A549 (cell line): ENCODE results near the gene OR52E8. TPM values are rescaled to one million over a fixed set of nuclear protein-coding genes. Genes with fewer than 3 reads are reported as not detected.
A peak's percentile ranks its signal among the peaks of the same experiment; 100 is the strongest.

ENCODE experiments used
- ATAC-seq, 2 experiments: fragments of 200-7000 bp in 1 of 2; fragments of >200 bp in 1 of 2; cut with Nextera tagmentation in 1 of 2; cut with Tn5 transposase in 1 of 2; 3 replicates each; pipeline versions ENCODE4 v1.8.0 to v1.9.1; 2018 to 2020; ENCODE audit warnings: mild to moderate bottlenecking in 1 of 2, moderate library complexity in 1 of 2
- CTCF ChIA-PET: fragments of 300-600 bp; sonication (Branson Sonifier 250); formaldehyde crosslinking; extraction: SDS; loops from one replicate; lab custom pipeline; 2021; ENCODE audit warnings: antibody characterized with exemption, inconsistent platforms; lab: Yijun Ruan, JAX
- POLR2A ChIA-PET: fragments of 350-600 bp; formaldehyde crosslinking; extraction: SDS; loops from one replicate; lab custom pipeline; 2021; ENCODE audit warnings: antibody characterized with exemption, inconsistent platforms; lab: Yijun Ruan, JAX
- DNase-seq, 2 experiments: peaks; one replicate each; pipeline versions ENCODE4 v3.0.0 to v3.0.0-alpha.2; 2011 to 2016; ENCODE audit warnings: low read depth in 1 of 2, low spot score in 1 of 2
- FAIRE-seq: peaks from 2 replicates; lab custom pipeline; 2011; peaks lifted over from hg19 to GRCh38; lab: Jason Lieb, UNC
- H3K27ac ChIP-seq, 2 experiments: fragments of >200 bp; sonication (Bioruptor Twin); formaldehyde crosslinking; 3 replicates each; pipeline ENCODE4 v1.5.1; 2016 to 2017
- H3K4me1 ChIP-seq: fragments of >200 bp; sonication (Bioruptor Twin); formaldehyde crosslinking; 3 replicates; pipeline ENCODE4 v1.6.1; 2016
- H3K4me2 ChIP-seq: fragments of >200 bp; sonication (Bioruptor Twin); formaldehyde crosslinking; 3 replicates; pipeline ENCODE4 v1.6.1; 2016
- H3K4me3 ChIP-seq: fragments of >200 bp; sonication (Bioruptor Twin); formaldehyde crosslinking; 3 replicates; pipeline ENCODE4 v1.5.1; 2016
- H3K9me3 ChIP-seq: fragments of >200 bp; sonication (Bioruptor Twin); formaldehyde crosslinking; 3 replicates; pipeline ENCODE4 v1.6.1; 2016
- BCL3 ChIP-seq: fragments of >200 bp; sonication (Bioruptor Twin); formaldehyde crosslinking; IDR thresholded peaks from 3 replicates; pipeline ENCODE4 v1.6.1; 2016
- CBX2 ChIP-seq: fragments of 200-600 bp; sonication (generic); IDR thresholded peaks from 2 replicates; pipeline ENCODE4 v1.6.1; 2016; ENCODE audit warnings: low read depth, mild to moderate bottlenecking, borderline replicate concordance
- CEBPB ChIP-seq, 2 experiments: fragments of >200 bp in 1 of 2; sonication (Bioruptor Twin) in 1 of 2; formaldehyde crosslinking in 1 of 2; IDR thresholded peaks; 2 replicates each; pipeline ENCODE4 v1.6.1; 2012 to 2016
- CTCF ChIP-seq: fragments of >200 bp; sonication (Bioruptor Twin); formaldehyde crosslinking; IDR thresholded peaks from 3 replicates; pipeline ENCODE4 v1.5.1; 2016
- E2F6 ChIP-seq: IDR thresholded peaks from 2 replicates; pipeline ENCODE4 v1.6.1; 2012; ENCODE audit warnings: low read depth, borderline replicate concordance
- EHMT2 ChIP-seq: fragments of 200-600 bp; sonication (generic); IDR thresholded peaks from 2 replicates; pipeline ENCODE4 v1.6.1; 2016; ENCODE audit warnings: antibody characterized with exemption, low read depth, mild to moderate bottlenecking, moderate library complexity
- ESRRA ChIP-seq: fragments of 150-350 bp; IDR thresholded peaks from 2 replicates; pipeline ENCODE4 v1.6.1; 2014; ENCODE audit warnings: mild to moderate bottlenecking, low read length, borderline replicate concordance
- HDAC2 ChIP-seq: fragments of 200-600 bp; sonication (generic); IDR thresholded peaks from 2 replicates; pipeline ENCODE4 v1.6.1; 2016
- HOXB13 ChIP-seq: fragments of 250-450 bp; sonication (Bioruptor Pico); IDR thresholded peaks from 2 replicates; pipeline ENCODE4 v1.5.0; 2020; ENCODE audit warnings: low read depth, mild to moderate bottlenecking, moderate library complexity
- JUNB ChIP-seq: fragments of >200 bp; sonication (Bioruptor Twin); formaldehyde crosslinking; IDR thresholded peaks from 2 replicates; pipeline ENCODE4 v1.6.1; 2016
- KDM1A ChIP-seq: fragments of 200-600 bp; sonication (generic); IDR thresholded peaks from 2 replicates; pipeline ENCODE4 v1.6.1; 2016; ENCODE audit warnings: low read depth, mild to moderate bottlenecking
- KDM5A ChIP-seq: fragments of 200-600 bp; sonication (generic); IDR thresholded peaks from 2 replicates; pipeline ENCODE4 v1.6.1; 2016; ENCODE audit warnings: antibody characterized with exemption, mild to moderate bottlenecking
- MAFK ChIP-seq: fragments of 450-650 bp; IDR thresholded peaks from 2 replicates; pipeline ENCODE4 v1.6.1; 2014; ENCODE audit not compliant: partially characterized antibody
- NFE2L2 ChIP-seq: fragments of 150-350 bp; conservative IDR thresholded peaks from 2 replicates; pipeline ENCODE4 v1.6.1; 2014; ENCODE audit warnings: low read length
- NPAS2 ChIP-seq: fragments of 250-450 bp; sonication (Bioruptor Pico); IDR thresholded peaks from 2 replicates; pipeline ENCODE4 v1.8.0; 2022; ENCODE audit warnings: mild to moderate bottlenecking, moderate library complexity, borderline replicate concordance
- NR3C1 ChIP-seq: fragments of >200 bp; sonication (Bioruptor Twin); formaldehyde crosslinking; IDR thresholded peaks from 3 replicates; pipeline ENCODE4 v1.6.1; 2017
- POLR2A ChIP-seq: IDR thresholded peaks from 2 replicates; pipeline ENCODE4 v1.6.1; 2012; ENCODE audit warnings: mild to moderate bottlenecking, low read length
- RAD21 ChIP-seq, 2 experiments: fragments of >200 bp in 1 of 2; sonication (Bioruptor Twin) in 1 of 2; formaldehyde crosslinking in 1 of 2; IDR thresholded peaks in 1 of 2; conservative IDR thresholded peaks in 1 of 2; 2 replicates in 1 of 2; 3 replicates in 1 of 2; pipeline ENCODE4 v1.6.1; 2012 to 2018; ENCODE audit warnings: inconsistent platforms in 1 of 2
- RARB ChIP-seq: fragments of 250-450 bp; sonication (Bioruptor Pico); IDR thresholded peaks from 2 replicates; pipeline ENCODE4 v1.8.0; 2021; ENCODE audit warnings: mild to moderate bottlenecking, moderate library complexity
- RCOR1 ChIP-seq: fragments of 150-350 bp; IDR thresholded peaks from 2 replicates; pipeline ENCODE4 v1.6.1; 2014; ENCODE audit warnings: antibody characterized with exemption, low read length, low read depth
- RFX5 ChIP-seq: fragments of 450-650 bp; IDR thresholded peaks from 2 replicates; pipeline ENCODE4 v1.7.1; 2014; ENCODE audit warnings: antibody characterized with exemption, mild to moderate bottlenecking, moderate library complexity
- SMC3 ChIP-seq: fragments of >200 bp; sonication (Bioruptor Twin); formaldehyde crosslinking; IDR thresholded peaks from 3 replicates; pipeline ENCODE4 v1.6.1; 2018; ENCODE audit warnings: inconsistent platforms
- SREBF2 ChIP-seq: fragments of 450-650 bp; IDR thresholded peaks from 2 replicates; pipeline ENCODE4 v1.6.1; 2014; ENCODE audit warnings: mild to moderate bottlenecking, moderate library complexity
- ZFP36 ChIP-seq: fragments of 450-650 bp; IDR thresholded peaks from 2 replicates; pipeline ENCODE4 v1.6.1; 2014; ENCODE audit warnings: borderline replicate concordance; ENCODE audit not compliant: partially characterized antibody
- ZNF302 ChIP-seq: fragments of 250-450 bp; sonication (Bioruptor Pico); IDR thresholded peaks from 2 replicates; pipeline ENCODE4 v1.9.0; 2021; ENCODE audit warnings: inconsistent platforms, mild to moderate bottlenecking, moderate library complexity
- ZSCAN20 ChIP-seq: fragments of 250-450 bp; sonication (Bioruptor Pico); IDR thresholded peaks from 2 replicates; pipeline ENCODE4 v1.8.0; 2022; ENCODE audit warnings: mild to moderate bottlenecking, moderate library complexity
- WGBS: methylation state at CpG from one replicate; pipeline ENCODE4 v1.1.6; 2017; ENCODE audit errors: missing lambda C conversion rate; 5-methylcytosine and 5-hydroxymethylcytosine counted together
- polyA plus RNA-seq, 4 experiments: library from polyadenylated mRNA; depleted of rRNA in 3 of 4; stranded (reverse); fragments of >200 nt; fragmentation: RNase III in 1 of 4; extraction: RNeasy Plus Mini Kit Qiagen cat#74134 plus additional on column Dnase treatment in 1 of 4; gene quantifications; 2 replicates in 3 of 4; 3 replicates in 1 of 4; pipeline ENCODE4 v1.2.3, GENCODE V29; 2011 to 2017
- TF ChIP-seq, protein P1 (sequence below): fragments of 450-650 bp; IDR thresholded peaks from 2 replicates; pipeline ENCODE4 v1.6.1; 2014; ENCODE audit warnings: antibody characterized with exemption
- TF ChIP-seq, protein P2 (sequence below): fragments of 250-450 bp; sonication (Bioruptor Pico); IDR thresholded peaks from 2 replicates; pipeline ENCODE4 v1.5.0; 2021; ENCODE audit warnings: mild to moderate bottlenecking, moderate library complexity, borderline replicate concordance

The OR52E8 gene
- polyA plus RNA-seq, 2 of the 4 experiments (the other 2 are of a cell fraction): not detected

GRCh38 chr11:5808500-5809121 lies 48.9 kb downstream of the OR52E8 start, which contains the start of gene OR52N2:
Gene OR52N2 (plus strand): TSS chr11:5808924. CDS start chr11:5820336, 11,412 bp downstream.
- Histone ChIP-seq H3K4me2 (peak within 1 kb of the TSS; percentile 92), H3K9me3 (no peaks in the 10 kb centered on the region), H3K4me3 (peak within 1 kb of the TSS; percentile 45), H3K27ac (peak within 1 kb of the TSS in 1 of 2 experiments; percentile 39; a peak in 3 of 6 replicates), H3K4me1 (no peaks in the 10 kb centered on the region)
- ChIA-PET POLR2A (no interaction called here), CTCF (interaction anchor here (0.9 to 1.3 kb wide), 7 partner anchors 13 to 195 kb away, joined by 3 to 4 read pairs (median 3); partner anchors contain the start of genes OR52N5 and OR56B1)
- no peak for TF ChIP-seq NR3C1
- TF ChIP-seq ZNF302 (CRISPR knock-in tag): no peak
- TF ChIP-seq CTCF: peak; percentile 88
- TF ChIP-seq SMC3: peak; percentile 87
- TF ChIP-seq BCL3: no peak
- TF ChIP-seq EHMT2: no peak
- TF ChIP-seq KDM1A: no peak
- peak; percentile 82; the same call in 1 of the 2 replicates for TF ChIP-seq KDM5A
- no peak for TF ChIP-seq JUNB
- TF ChIP-seq RARB (CRISPR knock-in tag): no peak
- TF ChIP-seq RAD21 (conservative IDR thresholded peaks at IDR 0.05 in 1 of 2, IDR thresholded peaks at IDR 0.05 in 1 of 2): peak; percentile 95 to 96
- FAIRE-seq: peak; percentile 28
- ATAC-seq: peak; percentile 98 to 99
- 0% methylated on average over 20 of the region's 24 CpGs for WGBS
- DNase-seq: peak; percentile 20 to 70

DNA sequence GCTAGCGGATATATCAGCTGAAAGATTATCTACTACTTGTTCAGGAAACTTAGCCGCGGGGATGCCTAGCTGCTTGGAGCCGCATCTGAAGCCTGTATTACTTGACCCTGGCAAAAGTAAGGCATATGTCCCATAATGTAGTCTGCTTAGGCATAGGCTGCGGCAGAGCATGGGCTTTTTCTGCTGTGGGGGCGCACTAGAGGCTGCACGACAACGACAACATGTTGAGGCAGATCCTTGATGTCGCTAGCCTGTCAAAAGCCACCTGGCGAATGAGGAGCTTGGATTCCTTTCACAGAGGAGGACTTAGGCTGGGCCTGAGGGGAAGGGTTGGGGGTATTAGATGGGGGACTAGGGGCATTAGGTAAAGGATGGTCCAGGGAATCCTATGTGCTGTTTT lies 49.9 kb downstream of the OR52E8 start:
- ChIA-PET CTCF (interaction anchor here (0.6 to 1.5 kb wide), 11 partner anchors 11 to 604 kb away, joined by 3 to 8 read pairs (median 3); partner anchors contain the start of gene TRIM5), POLR2A (no interaction called here)
- DNase-seq (no peak), FAIRE-seq (no peak), ATAC-seq (peak in 1 of 2 experiments; percentile 43; a peak in 3 of 6 replicates)
- no peak overlapping the region for H3K4me2 ChIP-seq
- H3K4me1 ChIP-seq: no peaks in the 10 kb centered on the region
- no peaks in the 10 kb centered on the region for H3K9me3 ChIP-seq
- H3K4me3 ChIP-seq: no peak overlapping the region
- WGBS: 47% methylated on average over 10 of the region's 10 CpGs
- no peak overlapping the region for H3K27ac ChIP-seq
- TF ChIP-seq HOXB13 (CRISPR knock-in tag) (no peak), SREBF2 (no peak), ESRRA (no peak), E2F6 (no peak), RCOR1 (no peak), BCL3 (no peak), NFE2L2 (no peak), HDAC2 (no peak), ZSCAN20 (CRISPR knock-in tag) (no peak), RFX5 (no peak), KDM1A (no peak), POLR2A (no peak), CBX2 (no peak), NPAS2 (CRISPR knock-in tag) (no peak), CEBPB (IDR thresholded peaks at IDR 0.05) (no peak), MAFK (no peak), ZFP36 (no peak)
- TF ChIP-seq, protein P1, sequence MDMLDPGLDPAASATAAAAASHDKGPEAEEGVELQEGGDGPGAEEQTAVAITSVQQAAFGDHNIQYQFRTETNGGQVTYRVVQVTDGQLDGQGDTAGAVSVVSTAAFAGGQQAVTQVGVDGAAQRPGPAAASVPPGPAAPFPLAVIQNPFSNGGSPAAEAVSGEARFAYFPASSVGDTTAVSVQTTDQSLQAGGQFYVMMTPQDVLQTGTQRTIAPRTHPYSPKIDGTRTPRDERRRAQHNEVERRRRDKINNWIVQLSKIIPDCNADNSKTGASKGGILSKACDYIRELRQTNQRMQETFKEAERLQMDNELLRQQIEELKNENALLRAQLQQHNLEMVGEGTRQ: no peak
- TF ChIP-seq, protein P2, sequence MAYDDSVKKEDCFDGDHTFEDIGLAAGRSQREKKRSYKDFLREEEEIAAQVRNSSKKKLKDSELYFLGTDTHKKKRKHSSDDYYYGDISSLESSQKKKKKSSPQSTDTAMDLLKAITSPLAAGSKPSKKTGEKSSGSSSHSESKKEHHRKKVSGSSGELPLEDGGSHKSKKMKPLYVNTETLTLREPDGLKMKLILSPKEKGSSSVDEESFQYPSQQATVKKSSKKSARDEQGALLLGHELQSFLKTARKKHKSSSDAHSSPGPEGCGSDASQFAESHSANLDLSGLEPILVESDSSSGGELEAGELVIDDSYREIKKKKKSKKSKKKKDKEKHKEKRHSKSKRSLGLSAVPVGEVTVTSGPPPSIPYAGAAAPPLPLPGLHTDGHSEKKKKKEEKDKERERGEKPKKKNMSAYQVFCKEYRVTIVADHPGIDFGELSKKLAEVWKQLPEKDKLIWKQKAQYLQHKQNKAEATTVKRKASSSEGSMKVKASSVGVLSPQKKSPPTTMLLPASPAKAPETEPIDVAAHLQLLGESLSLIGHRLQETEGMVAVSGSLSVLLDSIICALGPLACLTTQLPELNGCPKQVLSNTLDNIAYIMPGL: no peak
